H4 (cell line): ENCODE results near the gene SMARCA1. TPM values are rescaled to one million over a fixed set of nuclear protein-coding genes. Genes with fewer than 3 reads are reported as not detected.

Experiments
- DNase-seq: peaks from one replicate; pipeline ENCODE4 v3.0.0-alpha.2; 2015; ENCODE audit warnings: low spot score
- total RNA-seq: library from RNA; depleted of rRNA; stranded (reverse); fragments of >200 nt; shearing (Covaris generic); gene quantifications from 2 replicates; pipeline ENCODE4 v1.2.3, GENCODE V29; 2014

SMARCA1 gene
- total RNA-seq, 1 experiment from 2014 or later, result 48.5 TPM

DNA sequence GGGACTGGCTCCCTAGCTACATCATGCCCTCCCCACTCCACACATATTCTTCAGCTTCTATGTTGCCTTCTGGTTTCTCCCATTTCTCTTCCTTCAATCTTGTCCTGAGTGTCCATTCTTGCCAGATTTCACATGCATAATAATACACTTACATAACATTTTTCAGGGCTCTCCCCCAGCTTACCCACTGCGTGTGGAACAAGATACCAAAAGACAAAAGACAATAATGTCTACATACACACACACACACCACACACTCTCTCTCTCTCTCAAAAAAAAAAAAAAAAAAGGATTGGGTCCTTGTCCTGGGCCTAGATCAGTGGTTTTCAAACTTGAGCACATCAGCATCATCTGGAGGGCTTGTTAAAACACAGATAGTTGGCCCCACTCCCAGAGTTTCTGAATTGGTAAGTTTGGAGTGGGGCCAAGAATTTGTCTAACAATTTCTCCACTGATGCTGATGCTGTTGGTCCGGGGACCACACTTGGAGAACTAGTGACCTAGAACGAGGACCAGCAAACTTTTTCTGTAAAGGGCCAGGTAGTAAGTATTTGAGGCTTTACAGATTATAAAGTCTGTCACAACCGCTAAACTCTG lies 6.5 kb upstream of the SMARCA1 start:
- no peak for DNase-seq

DNA sequence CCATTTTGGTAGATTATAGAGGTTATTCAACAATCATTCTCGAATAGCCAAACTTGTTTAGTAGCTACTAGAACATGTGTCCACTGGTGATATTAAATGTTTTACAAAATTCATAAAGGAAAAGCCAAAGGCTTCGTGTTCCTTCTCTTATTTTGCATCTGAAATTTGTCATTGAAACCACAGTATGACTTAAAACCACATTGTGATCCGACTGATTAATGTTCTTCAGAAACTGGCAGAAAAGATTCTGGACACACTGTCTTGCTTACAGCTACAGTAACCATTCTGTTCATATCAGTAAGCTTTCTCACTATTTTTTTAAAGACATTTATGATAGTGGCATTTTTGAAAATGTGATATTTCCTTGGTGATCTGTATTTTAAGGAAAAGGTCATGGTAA lies 2.6 kb upstream of the SMARCA1 start:
- no peak for DNase-seq

DNA sequence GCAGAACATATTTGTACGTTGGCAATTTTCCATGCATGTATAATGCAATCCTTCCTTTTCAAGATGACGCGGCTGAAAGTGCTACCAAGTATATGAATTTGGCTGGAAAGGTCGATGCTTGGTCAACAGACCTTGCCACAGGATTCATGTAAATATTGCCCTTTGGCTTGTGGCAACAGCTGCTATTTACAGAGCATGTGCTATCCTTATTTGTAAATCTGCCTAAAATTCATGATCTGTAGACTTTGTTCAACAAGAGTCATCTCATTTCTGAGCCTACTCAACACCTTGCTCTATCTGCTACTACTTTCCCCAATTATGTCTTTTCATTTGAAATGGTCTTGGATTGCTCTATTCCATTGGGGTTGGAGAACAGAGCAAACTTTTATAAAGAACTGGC lies 1.9 kb upstream of the SMARCA1 start:
- DNase-seq, result no peak

DNA sequence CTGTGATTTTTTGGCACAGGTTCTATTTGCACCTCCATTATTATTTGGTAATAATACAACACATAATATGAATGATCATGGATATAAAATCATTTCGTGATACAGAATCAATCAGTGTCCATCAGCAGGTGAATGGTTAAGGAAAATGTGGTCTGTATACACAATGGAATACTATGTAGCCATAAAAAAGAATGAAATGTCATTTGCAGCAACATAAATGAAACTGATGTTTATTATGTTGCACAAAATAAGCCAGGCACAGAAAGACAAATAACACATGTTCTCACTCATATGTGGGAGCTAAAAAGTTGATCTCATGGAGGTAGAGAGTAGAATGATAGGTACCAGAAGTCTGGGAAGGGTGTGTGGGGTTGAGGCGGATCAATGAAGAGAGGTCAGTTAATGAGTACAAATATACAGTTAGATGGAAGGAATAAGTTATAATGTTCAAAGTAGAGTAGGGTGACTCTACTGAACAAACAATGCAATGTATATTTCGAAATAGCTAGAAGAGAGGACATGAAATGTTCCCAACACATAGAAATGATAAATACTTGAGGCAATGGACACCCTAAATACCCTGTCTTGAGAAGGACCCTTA lies 1.1 kb upstream of the SMARCA1 start:
- DNase-seq, result no peak

DNA sequence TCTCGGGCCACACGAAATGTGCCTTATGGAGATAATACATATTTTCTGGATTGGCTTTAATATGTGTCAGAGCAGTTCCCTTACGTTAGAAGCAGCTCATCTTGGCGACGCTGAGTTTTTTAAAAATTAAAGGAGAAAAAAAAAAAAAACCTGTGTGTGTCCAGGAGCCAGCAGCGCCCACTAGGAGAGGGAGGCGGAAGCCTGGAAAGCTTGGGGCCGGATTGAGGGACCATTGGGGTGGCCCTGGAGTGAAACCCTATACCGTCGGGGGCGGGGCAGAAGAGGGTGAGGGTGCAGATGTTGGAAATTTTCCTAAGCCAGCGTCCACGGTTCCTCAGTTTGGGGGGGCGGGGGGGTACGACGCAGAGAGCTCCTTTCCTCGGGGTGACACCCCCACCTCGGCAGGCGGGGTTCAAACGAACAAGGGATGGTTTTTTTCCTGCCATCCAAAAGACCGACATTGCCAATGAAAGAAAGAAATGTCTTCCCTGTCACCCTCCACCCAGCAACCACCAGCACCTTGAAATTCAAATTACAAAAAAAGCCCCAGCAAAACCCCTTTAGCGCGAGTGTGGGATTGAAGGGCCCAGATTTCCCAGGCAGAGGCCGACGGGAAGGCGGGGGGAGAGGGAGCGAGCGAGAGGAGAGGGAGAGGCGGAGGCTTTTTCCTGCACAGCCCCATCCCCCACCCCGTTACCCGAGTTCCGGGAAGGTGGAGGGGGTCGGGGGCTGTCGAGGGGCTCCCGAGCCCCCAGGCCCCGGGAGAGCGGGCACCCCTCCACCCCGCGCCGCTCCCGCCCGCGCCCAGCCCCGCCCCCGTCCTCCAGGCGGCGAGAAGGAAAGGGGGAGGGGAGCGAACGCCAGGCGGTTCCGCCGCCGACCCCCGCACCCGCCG lies 859 bp downstream of the SMARCA1 start:
- DNase-seq, result peak; percentile 60

DNA sequence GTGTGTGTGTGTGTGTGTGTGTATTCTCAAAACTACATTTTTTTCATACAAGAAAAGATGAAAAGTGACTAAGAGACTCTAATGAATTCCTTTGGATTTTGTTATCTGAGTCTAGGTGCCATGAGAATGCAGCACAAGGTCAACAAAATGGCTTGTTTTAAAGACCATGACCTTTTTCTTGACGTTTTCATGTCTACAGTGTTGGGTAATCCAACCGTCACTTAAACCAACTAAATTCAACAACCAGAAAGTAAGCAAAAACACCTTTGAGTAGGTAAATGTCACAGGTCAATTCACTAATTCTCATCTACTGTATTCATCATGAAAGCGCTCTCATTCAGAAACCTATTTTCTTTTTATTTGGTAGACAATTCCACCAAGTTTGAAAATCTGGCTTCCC lies 3.1 kb downstream of the SMARCA1 start:
- no peak for DNase-seq

DNA sequence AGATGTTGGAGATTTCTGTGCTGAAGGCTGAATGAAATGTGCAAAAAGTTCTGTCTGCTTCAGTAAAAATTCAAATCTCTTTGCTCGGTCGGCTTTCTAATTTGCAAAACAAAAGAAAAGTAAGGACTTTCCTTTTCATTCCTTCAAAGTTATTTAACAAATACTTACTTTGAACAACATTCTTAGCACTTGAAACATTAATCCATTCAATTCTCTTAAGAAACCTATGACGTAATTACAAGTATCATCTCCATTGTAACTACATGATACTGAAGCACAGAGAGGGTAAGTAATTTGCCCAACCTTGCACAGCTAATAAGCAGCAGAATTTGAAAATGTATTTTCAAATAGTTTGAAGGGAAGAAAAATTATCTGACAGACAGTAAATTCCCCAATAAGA lies 6.9 kb downstream of the SMARCA1 start:
- no peak for DNase-seq

DNA sequence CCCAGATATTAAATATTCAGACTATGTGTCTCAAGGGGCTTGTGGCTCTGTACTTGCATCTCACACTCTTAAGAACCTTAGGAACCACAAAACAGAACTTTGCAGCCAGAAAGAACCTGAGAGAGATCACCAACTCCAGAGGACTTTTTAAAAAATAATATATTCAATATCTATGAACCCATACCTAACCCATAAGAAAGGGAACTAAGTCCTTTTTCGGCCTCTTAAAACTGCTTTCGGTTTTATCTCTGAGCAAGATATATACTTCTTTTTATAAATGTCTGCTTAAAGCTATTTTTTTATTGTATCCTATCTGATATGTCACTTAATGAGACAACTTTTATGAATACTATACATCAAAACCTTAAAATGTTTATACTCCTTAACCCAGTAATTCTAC lies 10.9 kb downstream of the SMARCA1 start:
- no peak for DNase-seq

DNA sequence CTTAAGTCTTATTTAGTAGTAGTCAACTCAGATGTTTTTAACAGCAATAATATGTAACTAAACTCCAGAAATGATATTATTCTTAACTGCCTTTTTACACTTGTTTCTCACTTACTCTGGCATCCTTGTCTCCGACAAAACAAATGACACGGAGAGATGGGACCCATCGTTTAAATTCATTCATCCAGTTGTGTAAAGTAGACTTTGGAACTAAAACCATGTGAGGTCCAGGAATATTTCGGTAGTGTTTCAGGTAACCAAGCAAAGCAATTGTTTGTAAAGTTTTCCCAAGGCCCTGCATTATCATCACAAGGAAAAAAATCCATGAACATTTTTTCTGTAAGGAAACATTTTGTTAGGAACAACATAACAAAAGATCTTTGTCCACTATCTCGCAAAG lies 11.6 kb downstream of the SMARCA1 start:
- DNase-seq, result no peak

DNA sequence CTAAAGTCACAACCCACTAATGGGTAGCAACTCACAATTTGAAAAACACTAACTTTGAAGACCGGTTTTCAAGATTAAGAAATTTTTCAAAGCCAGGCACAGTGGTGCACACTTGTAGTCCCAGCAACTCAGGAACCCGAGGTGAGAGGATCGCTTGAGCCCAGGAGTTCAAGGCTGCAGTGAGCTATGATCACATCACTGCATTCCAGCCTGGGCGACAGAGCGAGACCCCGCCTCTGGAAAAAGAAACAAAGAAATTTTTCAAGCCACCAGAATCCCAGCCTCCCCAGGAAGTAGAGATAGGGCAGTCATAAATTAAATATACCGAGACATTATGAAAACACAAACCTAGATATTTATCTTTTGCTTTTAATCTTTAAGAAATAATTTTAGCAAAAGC lies 13.0 kb downstream of the SMARCA1 start:
- DNase-seq, result no peak

DNA sequence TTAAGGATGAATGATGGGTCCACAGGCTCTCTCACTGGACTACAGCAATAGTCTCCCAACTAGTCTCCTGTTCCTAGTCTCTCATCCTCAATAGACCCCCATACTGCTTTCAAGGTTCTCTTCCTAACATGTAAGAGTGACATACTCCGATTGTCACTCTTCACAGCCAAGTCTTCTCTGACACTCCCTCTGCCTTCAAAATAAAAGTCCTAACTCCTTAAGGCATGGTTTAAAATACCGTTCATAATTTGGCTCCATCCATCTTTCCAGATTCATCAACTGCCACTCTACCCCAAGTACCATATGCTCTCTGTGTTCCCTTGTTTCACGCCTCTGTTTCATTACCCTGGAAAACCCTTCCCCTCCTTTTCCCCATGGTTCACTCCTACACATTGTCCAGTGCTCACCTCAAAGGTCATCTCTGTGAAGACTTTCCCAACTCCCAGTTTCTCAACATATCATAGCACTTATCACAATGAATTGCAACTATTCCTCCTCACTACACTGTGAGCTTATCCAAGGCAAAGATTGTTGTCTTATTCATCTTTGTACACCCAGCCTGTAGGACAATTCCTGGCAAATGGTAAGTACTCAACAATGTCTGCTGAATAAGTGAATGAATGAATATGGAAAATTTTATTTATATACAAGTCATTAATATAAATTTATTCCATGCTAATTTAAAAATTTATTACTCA lies 26.0 kb downstream of the SMARCA1 start:
- DNase-seq, result no peak

DNA sequence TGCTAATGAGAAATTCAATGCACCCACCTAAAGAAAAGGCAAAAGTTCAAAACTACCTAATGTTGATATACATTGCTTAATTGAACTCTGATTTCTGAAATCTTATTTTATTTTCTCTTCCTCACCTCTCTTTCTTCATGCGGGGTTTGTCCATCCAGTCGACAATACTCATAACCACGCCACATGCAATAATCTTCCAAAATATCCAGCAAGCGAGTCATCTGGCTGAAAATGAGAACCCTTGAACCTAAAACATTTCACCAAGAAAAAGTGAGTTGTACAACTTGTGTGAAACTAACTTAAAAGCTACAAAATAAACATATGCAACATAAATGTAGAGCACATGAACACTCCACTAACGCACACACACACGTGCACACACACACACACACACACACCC lies 26.7 kb downstream of the SMARCA1 start:
- DNase-seq, result no peak

DNA sequence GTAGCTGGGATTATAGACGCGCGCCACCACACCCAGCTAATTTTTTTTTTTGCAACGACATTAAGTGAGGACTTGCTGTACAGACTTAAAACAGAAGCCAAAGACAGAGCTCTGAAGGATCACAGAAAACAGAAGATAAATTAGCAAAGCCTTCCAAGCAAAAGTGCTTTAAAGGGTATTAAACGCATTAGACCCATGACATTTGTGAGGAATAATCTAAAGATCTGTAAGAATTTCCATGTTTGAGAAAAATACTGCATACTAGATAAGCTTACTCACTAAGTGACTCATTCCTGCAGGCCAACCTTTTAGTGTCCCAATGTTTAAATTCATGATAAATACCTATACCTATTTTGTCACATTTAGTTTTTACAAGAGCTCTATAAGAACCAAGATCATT lies 27.4 kb downstream of the SMARCA1 start:
- no peak for DNase-seq

DNA sequence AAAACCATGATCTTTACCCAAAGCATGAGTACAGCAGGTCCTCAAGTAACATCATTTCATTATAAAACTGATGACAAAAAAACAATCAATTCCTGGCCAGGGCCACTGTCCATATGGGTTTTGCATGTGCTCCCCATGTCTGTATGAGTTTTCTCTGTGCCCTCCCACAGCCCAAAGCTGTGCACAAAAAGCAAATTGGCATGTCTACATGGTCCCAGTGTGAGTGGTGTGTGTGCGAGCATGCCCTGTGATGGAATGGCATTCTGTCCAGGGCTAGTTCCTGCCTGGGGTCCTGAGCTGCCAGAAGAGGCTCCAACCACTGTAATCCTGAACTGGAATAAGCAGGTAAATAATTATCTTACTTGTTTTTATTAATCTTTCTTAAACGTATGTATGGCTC lies 28.4 kb downstream of the SMARCA1 start:
- no peak for DNase-seq

DNA sequence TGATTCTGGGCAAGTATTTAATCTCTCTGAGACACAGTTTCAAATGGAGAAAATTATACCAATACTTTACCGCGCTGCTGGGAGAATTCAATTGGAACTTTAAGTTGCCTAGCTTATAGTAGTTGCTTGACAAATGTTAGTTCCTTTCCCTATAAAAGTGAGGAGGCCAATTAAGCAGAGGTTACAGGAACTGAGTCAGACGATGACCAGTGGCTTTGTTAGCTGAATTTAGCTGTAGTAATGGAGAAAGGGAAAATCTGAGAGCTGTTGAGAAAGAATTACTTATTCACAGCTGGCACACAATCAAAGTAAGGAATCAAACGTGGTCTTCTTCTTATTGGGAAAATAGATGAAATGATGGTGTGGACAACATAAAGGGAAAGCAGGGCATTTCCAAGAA lies 29.6 kb downstream of the SMARCA1 start:
- DNase-seq, result no peak

DNA sequence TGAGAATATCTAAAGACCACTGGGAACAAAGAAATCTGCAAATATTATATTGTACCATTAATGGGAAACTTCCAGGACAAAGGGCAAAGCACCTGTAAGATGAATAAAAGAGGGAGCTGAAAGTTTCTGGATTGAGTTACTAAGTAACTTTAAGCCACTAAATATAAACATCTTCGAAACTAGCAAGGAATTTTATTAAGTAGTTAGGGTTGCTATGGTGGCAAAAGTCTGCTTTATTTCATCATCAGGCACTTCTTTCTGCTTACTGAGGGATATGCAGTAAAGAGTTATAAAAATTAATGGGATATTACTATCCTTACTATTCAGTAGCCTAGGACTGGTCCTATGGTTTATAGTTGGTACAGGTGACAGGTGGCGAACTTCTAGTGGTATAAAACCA lies 33.0 kb downstream of the SMARCA1 start:
- no peak for DNase-seq

DNA sequence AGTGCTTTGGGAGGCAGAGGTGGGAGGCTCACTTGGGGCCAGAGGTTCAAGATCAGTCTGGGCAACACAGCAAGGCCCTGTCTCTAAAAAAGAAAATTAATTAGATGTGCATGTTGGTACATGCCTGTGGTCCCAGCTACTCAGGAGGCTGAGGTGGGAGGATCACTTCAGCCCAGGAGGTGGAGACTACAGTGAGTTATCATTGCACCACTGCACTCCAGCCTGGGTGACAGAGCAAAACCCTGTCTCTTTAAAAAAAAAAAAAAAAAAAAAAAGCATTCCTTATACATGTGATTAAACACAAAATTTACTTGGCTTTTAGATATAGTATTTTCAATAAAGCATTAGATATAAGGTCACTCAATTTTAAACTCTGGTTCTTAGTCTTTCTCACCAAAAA lies 34.9 kb downstream of the SMARCA1 start:
- no peak for DNase-seq

DNA sequence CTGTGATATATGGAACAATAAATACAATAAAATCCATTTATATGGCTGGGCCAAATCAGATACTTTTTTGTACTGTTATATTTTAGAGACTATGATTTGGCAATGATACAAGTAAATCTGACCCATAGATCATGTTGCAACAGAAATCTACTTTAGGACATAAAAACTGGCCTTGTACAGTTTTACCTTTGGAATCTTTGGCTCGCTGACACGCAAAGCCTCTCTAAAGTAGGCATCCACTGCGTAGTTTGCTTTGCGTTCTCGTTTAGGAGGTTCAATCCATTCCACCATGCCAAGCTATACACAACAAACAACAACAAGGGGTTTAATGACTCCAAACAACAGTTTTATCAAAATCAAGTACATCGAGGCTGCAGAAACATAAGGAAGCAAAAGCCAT lies 42.4 kb downstream of the SMARCA1 start:
- DNase-seq, result no peak

DNA sequence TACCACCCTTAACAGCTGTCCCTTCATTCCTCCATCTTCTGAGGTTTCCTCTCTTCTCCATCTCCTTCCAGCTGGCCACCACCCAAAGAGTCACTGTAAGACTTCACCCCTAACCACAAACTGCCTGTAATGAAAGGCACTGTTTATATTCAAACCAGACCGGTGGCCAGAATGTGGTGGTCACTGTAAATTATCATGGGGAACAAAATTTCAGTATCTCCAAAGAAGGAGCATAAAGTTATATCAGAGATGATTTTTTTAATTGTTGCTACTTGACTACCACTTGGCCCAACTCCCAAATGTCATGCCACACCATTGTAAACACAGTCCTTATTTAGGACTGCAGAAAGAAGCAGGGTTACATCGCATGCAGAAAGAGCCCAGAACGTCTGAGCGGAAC lies 44.8 kb downstream of the SMARCA1 start:
- DNase-seq, result peak; percentile 70

DNA sequence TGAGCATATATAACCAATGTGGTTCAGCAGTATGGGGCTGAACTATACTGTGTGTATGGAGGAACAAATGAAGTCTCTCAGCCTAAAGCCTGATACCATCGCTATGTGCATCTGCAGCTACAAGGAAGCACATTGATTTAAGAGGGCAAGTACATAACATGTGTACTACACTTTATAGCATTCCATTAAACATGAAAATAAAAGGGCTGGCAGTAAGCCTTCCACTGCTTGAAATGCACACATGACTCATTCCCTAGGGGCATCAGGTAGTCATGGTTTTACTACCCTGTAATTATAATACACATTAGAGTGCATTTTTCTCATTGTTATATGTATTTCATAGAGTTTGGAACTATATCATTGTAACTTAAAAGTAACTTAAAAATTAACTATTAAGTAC lies 51.2 kb downstream of the SMARCA1 start:
- no peak for DNase-seq

DNA sequence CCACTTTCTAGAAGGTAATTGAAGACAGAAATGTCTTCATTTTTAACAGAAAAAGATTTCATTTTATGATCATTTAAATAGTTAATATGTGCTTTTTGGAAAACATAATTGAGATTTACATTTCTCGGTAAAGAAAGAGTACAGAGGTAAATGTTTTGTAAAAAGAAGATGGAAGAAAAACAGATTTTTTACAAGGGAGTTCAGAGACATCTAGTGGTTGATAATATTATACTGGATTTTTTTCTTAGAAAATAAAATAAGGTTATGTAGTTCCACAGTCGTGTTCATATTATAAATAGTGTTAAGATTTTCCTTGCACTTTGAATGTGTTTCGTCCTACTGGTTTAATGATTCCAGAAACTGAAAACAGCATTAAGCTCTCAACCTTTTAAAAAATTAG lies 60.6 kb downstream of the SMARCA1 start:
- DNase-seq, result no peak

DNA sequence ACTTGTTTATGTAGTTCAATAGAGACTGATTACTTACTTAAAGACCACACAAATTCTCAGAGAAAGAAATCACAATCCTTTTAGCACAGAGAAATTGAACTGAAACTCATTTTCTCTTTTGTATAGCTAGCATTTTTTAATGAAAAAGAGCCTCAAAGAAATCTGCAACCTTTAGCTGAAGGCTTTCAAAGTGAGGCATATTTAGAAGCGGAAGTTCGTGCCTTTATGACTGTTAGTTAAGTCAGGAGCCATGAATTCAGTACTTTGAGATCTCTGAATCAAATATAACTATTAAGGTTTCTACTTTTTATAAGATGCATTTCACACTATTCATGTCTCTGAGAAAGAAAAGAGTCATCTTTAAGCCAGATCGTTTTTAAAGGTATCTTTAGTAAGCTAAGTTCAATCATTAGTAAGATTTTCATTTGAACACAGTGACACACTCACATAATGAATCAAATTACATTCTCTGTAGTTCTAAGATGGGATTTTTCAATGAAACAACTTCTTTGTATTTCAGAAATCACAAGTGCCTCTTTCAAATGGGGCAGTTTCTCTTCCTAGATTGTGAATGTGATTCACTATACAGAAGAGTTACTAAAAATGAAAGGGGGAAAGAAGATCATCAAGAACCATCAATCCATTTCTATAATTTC lies 61.4 kb downstream of the SMARCA1 start:
- no peak for DNase-seq
